ENCODE results near the gene PRSS12.

DNA sequence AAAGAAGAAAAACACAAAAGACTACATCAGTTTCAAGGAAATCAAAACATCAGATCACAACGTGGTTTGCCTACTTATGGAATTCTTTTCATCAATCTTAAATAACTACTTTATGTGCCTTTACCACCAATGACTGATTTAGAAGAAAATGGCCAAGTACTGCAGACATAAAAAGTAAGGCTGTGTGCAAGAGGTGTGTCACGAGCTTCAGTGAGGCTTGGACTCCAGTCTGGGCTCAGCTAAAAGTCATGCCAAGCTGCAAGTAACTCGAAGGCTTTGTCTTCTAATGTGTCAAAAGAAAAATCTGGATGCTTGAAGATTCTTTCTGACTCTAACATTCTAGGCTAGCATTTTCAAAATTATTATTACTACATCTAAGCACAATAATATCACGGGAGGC is 17.0 kb downstream of the PRSS12 start:
- TF ChIP-seq, protein P1, sequence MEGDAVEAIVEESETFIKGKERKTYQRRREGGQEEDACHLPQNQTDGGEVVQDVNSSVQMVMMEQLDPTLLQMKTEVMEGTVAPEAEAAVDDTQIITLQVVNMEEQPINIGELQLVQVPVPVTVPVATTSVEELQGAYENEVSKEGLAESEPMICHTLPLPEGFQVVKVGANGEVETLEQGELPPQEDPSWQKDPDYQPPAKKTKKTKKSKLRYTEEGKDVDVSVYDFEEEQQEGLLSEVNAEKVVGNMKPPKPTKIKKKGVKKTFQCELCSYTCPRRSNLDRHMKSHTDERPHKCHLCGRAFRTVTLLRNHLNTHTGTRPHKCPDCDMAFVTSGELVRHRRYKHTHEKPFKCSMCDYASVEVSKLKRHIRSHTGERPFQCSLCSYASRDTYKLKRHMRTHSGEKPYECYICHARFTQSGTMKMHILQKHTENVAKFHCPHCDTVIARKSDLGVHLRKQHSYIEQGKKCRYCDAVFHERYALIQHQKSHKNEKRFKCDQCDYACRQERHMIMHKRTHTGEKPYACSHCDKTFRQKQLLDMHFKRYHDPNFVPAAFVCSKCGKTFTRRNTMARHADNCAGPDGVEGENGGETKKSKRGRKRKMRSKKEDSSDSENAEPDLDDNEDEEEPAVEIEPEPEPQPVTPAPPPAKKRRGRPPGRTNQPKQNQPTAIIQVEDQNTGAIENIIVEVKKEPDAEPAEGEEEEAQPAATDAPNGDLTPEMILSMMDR (IDR thresholded peaks at IDR 0.05), result no peak
- no peak for TF ChIP-seq POLR2A (IDR thresholded peaks at IDR 0.05)
